ENCODE measurements around the gene CYB561D2. TPM values are rescaled to one million over a fixed set of nuclear protein-coding genes. Genes with fewer than 3 reads are reported as not detected.

CYB561D2 gene
- total and polyA plus RNA-seq, 9 of the 15 experiments (the other 6 are each of a cell fraction or from before 2014, with no cell fraction given), result 4.2 to 16.6 (median 9.4) TPM

GRCh38 chr3:50345008-50345407, 5.7 kb upstream of the CYB561D2 start:
- BruUV-seq (replicated peaks), result no TSS peak
- DNase-seq (ENCODE audit: extremely low read depth in 1 of 4, low spot score in 3 of 4) (no peak), ATAC-seq (no peak), FAIRE-seq (no peak)
- peaks cover 19% of the 10 kb centered on the region; the same call in 2 of the 3 replicates for H3K36me3 ChIP-seq (ENCODE audit: control insufficient read depth, insufficient read depth, low read length)
- H3K79me2 ChIP-seq (ENCODE audit: control insufficient read depth, insufficient read depth, low read length), result peaks cover 19% of the 10 kb centered on the region
- intact Hi-C loops (cut with micrococcal nuclease), result loop anchor here (5.0 kb wide), 1 partner anchor 197 kb away; no protein-coding TSS in a partner anchor
- no peaks in the 10 kb centered on the region; the same call in 1 of the 2 replicates for H3K9me3 ChIP-seq (replicated peaks; ENCODE audit: control insufficient read depth, insufficient read depth, low read depth, low read length)
- in situ Hi-C loops (cut with MboI), result no loop called here
- no peak overlapping the region for H3K27ac ChIP-seq (ENCODE audit: extremely low read depth, low read depth, low read length)
- no peak overlapping the region for H3K4me3 ChIP-seq
- ChIA-PET CTCF (ENCODE audit: low intra/inter-chr PET ratio) (interaction anchor here (0.7 kb wide), 1 partner anchor 231 kb away, joined by 3 read pairs; no protein-coding TSS in a partner anchor), POLR2A (interaction anchor here (0.6 to 0.7 kb wide), 2 partner anchors 116 to 255 kb away, joined by 3 read pairs; no protein-coding TSS in a partner anchor)
- WGBS (ENCODE audit: insufficient coverage, low coverage, missing lambda C conversion rate), result 89% methylated on average over 6 of the region's 8 CpGs
- peaks cover 3% of the 10 kb centered on the region for H3K9me1 ChIP-seq (ENCODE audit: control insufficient read depth, insufficient read depth, low read length)
- H4K20me1 ChIP-seq (replicated peaks; ENCODE audit: control insufficient read depth, insufficient read depth, low read length), result no peaks in the 10 kb centered on the region
- peak overlapping the region in 1 of 2 experiments; percentile 70; a peak in 1 of 4 replicates for H3K9ac ChIP-seq (ENCODE audit: insufficient read depth in 1 of 2, low read depth in 2 of 2, low read length in 2 of 2)
- no peak overlapping the region for H2AFZ ChIP-seq (ENCODE audit: low read depth, low read length)
- H3K4me2 ChIP-seq (ENCODE audit: insufficient read depth, low read length), result no peak overlapping the region
- peaks cover 18 to 54% of the 10 kb centered on the region in 2 experiments; a peak in 4 of 5 replicates for H3K4me1 ChIP-seq (replicated peaks in 1 of 2; ENCODE audit: control insufficient read depth in 2 of 2, insufficient read depth in 2 of 2, low read length in 2 of 2)
- no peaks in the 10 kb centered on the region for H3K27me3 ChIP-seq (ENCODE audit: control insufficient read depth in 2 of 2, insufficient read depth in 2 of 2, low read length in 2 of 2)
- TF ChIP-seq XRCC4 (IDR thresholded peaks at IDR 0.05; ENCODE audit: extremely low read depth, insufficient read depth, insufficient read length) (no peak), CREB1 (IDR thresholded peaks at IDR 0.05) (no peak), CREB1 (CRISPR knock-in tag; IDR thresholded peaks at IDR 0.05) (no peak), RBM39 (optimal IDR thresholded peaks at IDR 0.05; ENCODE audit: low read depth, low read length) (no peak), ZNF41 (CRISPR knock-in tag; conservative IDR thresholded peaks at IDR 0.05) (no peak), NBN (IDR thresholded peaks at IDR 0.05; ENCODE audit: low read depth) (no peak), CHD1 (IDR thresholded peaks at IDR 0.05; ENCODE audit: low read length) (no peak), ZNF324 (CRISPR knock-in tag; IDR thresholded peaks at IDR 0.05) (no peak), FOXJ2 (tag; IDR thresholded peaks at IDR 0.05) (no peak), ZNF24 (IDR thresholded peaks at IDR 0.05) (no peak), ZNF507 (tag; conservative IDR thresholded peaks at IDR 0.05) (no peak), OTX1 (CRISPR knock-in tag; IDR thresholded peaks at IDR 0.05) (no peak), ZNF449 (CRISPR knock-in tag; IDR thresholded peaks at IDR 0.05) (no peak), ZNF280A (IDR thresholded peaks at IDR 0.05; ENCODE audit: low read depth, partially characterized antibody) (no peak), EP300 (IDR thresholded peaks at IDR 0.05; ENCODE audit: low read length) (no peak), BRF1 (IDR thresholded peaks at IDR 0.05; ENCODE audit: borderline replicate concordance, extremely low read depth, insufficient read length) (no peak), DDX20 (tag; IDR thresholded peaks at IDR 0.05; ENCODE audit: low read depth) (no peak), ZKSCAN8 (CRISPR knock-in tag; IDR thresholded peaks at IDR 0.05) (no peak), ZNF696 (CRISPR knock-in tag; conservative IDR thresholded peaks at IDR 0.05) (no peak), ZNF766 (CRISPR knock-in tag; conservative IDR thresholded peaks at IDR 0.05) (no peak)
